ENCODE data around the gene CSTPP1.

CSTPP1 gene

GRCh38 chr11:46906609-46907041 lies 29.9 kb upstream of the CSTPP1 start:
- TF ChIP-seq CTCF (IDR thresholded peaks at IDR 0.05; ENCODE audit: extremely low read depth, insufficient read depth, missing control alignments), result no peak
- in situ Hi-C loops (cut with MboI; ENCODE audit: low pct_unique_long_range_greater_than_20kb, low sequenced_read_pairs, unreplicated experiment), result no loop called here
- DNase-seq (ENCODE audit: low spot score), result no peak

GRCh38 chr11:46907606-46908005 lies 29.0 kb upstream of the CSTPP1 start:
- in situ Hi-C loops (cut with MboI; ENCODE audit: low pct_unique_long_range_greater_than_20kb, low sequenced_read_pairs, unreplicated experiment), result no loop called here
- no peak for DNase-seq (ENCODE audit: low spot score)
- no peak for TF ChIP-seq CTCF (IDR thresholded peaks at IDR 0.05; ENCODE audit: extremely low read depth, insufficient read depth, missing control alignments)

GRCh38 chr11:46912526-46913150 lies 23.9 kb upstream of the CSTPP1 start:
- no peak for TF ChIP-seq CTCF (IDR thresholded peaks at IDR 0.05; ENCODE audit: extremely low read depth, insufficient read depth, missing control alignments)
- DNase-seq (ENCODE audit: low spot score), result no peak
- in situ Hi-C loops (cut with MboI; ENCODE audit: low pct_unique_long_range_greater_than_20kb, low sequenced_read_pairs, unreplicated experiment), result no loop called here

DNA sequence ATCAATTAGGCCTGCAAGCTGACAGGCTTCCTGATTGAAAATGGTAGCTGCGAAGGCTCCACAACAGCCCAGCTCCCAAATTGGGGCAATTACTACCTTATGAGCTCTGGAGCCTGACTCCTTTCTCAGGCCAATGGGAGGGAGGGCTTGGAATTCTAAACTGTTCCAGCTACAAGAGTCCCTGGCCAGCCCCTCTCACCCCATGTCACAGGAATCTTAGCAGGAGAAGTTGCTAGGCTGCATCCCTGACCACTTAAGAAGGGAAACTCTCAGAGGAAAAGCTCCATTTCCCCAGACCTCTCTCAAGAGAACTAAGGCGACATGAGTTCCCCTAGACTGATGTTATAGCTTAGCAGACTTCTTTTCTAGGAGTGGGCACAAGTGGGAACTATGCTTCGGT lies 23.1 kb upstream of the CSTPP1 start:
- in situ Hi-C loops (cut with MboI; ENCODE audit: low pct_unique_long_range_greater_than_20kb, low sequenced_read_pairs, unreplicated experiment), result no loop called here
- DNase-seq (ENCODE audit: low spot score), result no peak
- no peak for TF ChIP-seq CTCF (IDR thresholded peaks at IDR 0.05; ENCODE audit: extremely low read depth, insufficient read depth, missing control alignments)

GRCh38 chr11:46914363-46914762 lies 22.2 kb upstream of the CSTPP1 start:
- no peak for TF ChIP-seq CTCF (IDR thresholded peaks at IDR 0.05; ENCODE audit: extremely low read depth, insufficient read depth, missing control alignments)
- DNase-seq (ENCODE audit: low spot score), result no peak
- in situ Hi-C loops (cut with MboI; ENCODE audit: low pct_unique_long_range_greater_than_20kb, low sequenced_read_pairs, unreplicated experiment), result no loop called here

DNA sequence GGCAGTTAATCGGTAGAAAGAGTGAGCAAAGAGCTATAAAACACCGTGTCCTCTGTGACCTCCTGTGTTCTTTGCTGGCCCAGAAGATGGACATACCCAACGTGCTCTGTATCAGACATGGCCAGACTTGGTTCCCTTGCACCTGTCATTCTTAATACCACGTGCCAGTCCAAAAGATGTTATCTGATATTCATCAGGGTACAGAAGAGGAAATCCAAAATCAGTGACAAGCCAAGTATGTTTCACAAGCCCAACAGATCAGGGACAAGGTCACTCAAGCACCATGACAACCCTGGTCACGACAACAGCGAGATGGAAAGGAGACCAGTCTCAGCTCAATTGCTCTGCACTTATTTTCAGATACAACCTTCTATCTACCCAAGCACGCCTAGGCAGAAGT lies 21.7 kb upstream of the CSTPP1 start:
- TF ChIP-seq CTCF (IDR thresholded peaks at IDR 0.05; ENCODE audit: extremely low read depth, insufficient read depth, missing control alignments), result no peak
- in situ Hi-C loops (cut with MboI; ENCODE audit: low pct_unique_long_range_greater_than_20kb, low sequenced_read_pairs, unreplicated experiment), result no loop called here
- DNase-seq (ENCODE audit: low spot score), result no peak

All from GM13977 (cell line).